HUES48 (cell line): ENCODE data around the gene ATP2A3.

Source experiments
- H3K27ac ChIP-seq: one replicate; pipeline ENCODE4 v1.7.0; 2013; ENCODE audit warnings: low read depth, low read length, inconsistent platforms
- H3K27me3 ChIP-seq: 2 replicates; pipeline ENCODE4 v1.6.1; 2013; ENCODE audit warnings: mild to moderate bottlenecking, low read length; ENCODE audit not compliant: control insufficient read depth, insufficient read depth
- H3K36me3 ChIP-seq: 2 replicates; pipeline ENCODE4 v1.6.1; 2013; ENCODE audit warnings: low read length; ENCODE audit not compliant: control insufficient read depth, insufficient read depth
- H3K4me1 ChIP-seq: 2 replicates; pipeline ENCODE4 v1.6.1; 2013; ENCODE audit warnings: mild to moderate bottlenecking, low read length; ENCODE audit not compliant: control insufficient read depth, insufficient read depth
- H3K4me3 ChIP-seq: 2 replicates; pipeline ENCODE4 v1.5.1; 2013; ENCODE audit warnings: mild to moderate bottlenecking, low read depth, low read length
- H3K9ac ChIP-seq: 2 replicates; pipeline ENCODE4 v1.6.1; 2013; ENCODE audit warnings: mild to moderate bottlenecking, low read depth, low read length, moderate library complexity
- H3K9me3 ChIP-seq: 2 replicates; pipeline ENCODE4 v1.6.1; 2013; ENCODE audit warnings: low read length; ENCODE audit not compliant: control insufficient read depth, insufficient read depth

The ATP2A3 gene

DNA sequence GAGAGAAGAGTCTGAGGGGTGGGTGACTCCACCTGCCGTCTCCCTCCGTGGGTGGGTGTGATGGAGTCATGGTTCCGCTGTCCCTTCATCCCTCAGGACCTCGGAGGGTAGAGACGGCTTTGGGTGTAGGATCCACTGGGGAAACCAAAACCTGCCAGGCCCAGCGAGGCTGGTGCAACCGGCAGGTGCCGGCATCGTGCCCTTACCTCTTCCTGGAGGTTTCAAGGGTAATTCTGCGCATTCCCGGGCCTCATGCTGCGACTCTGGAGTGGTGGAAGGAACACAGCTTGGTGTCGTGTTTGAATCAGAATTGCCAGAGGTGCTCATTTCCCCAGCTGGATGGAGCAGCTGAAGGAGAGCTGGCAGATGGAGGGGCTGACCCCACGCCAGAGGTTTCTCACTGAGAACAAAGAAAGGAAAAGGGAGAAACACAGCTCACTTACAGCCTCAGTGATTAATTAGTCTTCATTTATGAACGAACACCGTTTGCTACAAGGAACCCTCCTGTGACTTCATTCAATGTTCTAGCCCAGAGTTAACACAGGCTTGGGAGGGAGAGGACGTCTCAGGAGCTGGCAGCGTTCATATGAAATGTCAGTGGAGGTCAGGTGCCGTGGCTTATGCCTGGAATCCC, 16.3 kb upstream of the ATP2A3 start:
- Histone ChIP-seq H3K9me3 (no peaks in the 10 kb centered on the region), H3K36me3 (no peaks in the 10 kb centered on the region), H3K27ac (no peak overlapping the region), H3K4me3 (no peak overlapping the region), H3K9ac (no peak overlapping the region), H3K4me1 (peaks cover 34% of the 10 kb centered on the region), H3K27me3 (no peaks in the 10 kb centered on the region)

DNA sequence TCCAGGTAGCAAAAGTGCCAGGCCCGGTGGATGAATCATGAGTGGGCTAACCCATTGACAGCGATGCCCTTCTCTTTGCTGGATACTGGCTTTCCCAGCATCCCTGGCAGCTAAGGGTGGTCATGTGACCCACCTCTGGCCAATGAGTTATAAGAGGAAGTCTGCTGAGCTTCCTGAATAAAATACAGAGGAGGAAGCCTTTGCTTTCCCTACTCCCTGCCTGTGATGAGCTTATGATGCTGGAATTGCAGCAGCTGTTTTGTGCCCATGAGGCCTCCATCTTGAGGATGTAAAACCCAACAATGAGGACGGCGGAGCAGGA, 15.0 kb upstream of the ATP2A3 start:
- peaks cover 34% of the 10 kb centered on the region for H3K4me1 ChIP-seq

DNA sequence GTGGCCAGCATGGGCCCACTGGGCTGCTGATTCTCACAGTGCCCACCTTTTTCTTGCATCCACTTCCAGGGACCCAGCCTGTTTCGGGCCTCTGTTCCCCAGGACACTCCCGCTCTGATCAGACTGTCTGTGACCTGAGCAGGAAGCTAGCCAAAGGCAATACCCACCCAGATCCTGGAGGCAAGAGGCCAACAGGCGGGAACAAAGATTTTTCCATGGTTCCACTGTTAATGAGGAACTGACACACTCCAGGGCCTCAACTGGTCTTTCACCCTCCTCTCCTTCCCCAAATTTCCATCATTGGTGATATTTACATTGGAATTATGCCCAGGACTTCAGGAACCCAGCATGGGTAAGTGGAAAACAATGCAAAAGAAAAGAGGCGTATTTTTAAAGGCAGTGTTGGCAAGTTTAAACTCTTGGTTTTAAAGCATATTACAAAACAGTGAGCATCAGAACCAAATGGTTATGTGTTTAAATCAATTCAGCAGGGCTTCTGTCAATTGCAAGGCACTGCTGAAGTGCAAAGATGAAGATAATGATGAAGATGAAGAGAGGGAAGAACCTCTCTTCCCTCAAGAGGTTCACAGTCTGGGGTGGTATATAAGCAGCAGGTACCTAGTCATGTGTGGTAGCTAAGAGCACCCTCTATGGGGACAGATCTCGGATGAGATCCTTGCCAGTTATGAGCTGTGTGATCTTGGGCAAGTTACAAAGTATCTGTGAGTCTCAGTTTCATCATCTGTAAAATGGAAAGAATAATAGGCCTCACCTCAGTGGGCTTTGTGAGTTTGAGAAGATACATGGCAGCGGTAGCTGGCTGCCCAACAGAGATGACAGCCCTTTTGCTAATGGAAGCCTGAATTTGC, 14.4 kb upstream of the ATP2A3 start:
- Histone ChIP-seq H3K9ac (no peak overlapping the region), H3K4me3 (no peak overlapping the region), H3K4me1 (peaks cover 30% of the 10 kb centered on the region), H3K9me3 (no peaks in the 10 kb centered on the region), H3K36me3 (no peaks in the 10 kb centered on the region), H3K27ac (no peak overlapping the region), H3K27me3 (no peaks in the 10 kb centered on the region)

More for the DNA sequence above, 15.0 kb upstream of the ATP2A3 start:
- Histone ChIP-seq H3K9ac (no peak overlapping the region), H3K27me3 (no peaks in the 10 kb centered on the region), H3K4me3 (no peak overlapping the region), H3K9me3 (no peaks in the 10 kb centered on the region), H3K27ac (no peak overlapping the region), H3K36me3 (no peaks in the 10 kb centered on the region)

DNA sequence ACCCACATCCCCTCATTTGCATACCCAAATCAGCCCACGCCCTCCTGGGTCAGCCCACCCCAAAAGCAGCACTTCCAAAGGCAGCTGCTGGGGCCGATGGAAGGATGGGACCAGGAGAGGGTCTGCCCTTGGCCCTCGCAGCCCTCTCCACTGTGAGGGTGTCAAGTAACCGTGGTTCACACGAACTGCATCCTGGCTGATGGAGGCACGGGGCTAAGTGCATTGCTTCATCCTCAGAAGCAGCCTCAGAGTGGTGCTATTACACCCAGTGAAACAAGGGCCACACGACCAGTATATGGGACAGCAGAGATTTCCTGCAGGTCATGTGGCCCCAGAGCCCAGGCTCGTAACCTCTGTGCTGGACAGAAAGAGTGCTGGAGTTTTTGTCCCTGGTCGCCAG, 13.2 kb upstream of the ATP2A3 start:
- Histone ChIP-seq H3K9ac (no peak overlapping the region), H3K36me3 (no peaks in the 10 kb centered on the region), H3K27me3 (no peaks in the 10 kb centered on the region), H3K4me3 (no peak overlapping the region), H3K4me1 (peaks cover 35% of the 10 kb centered on the region), H3K27ac (no peak overlapping the region), H3K9me3 (no peaks in the 10 kb centered on the region)

DNA sequence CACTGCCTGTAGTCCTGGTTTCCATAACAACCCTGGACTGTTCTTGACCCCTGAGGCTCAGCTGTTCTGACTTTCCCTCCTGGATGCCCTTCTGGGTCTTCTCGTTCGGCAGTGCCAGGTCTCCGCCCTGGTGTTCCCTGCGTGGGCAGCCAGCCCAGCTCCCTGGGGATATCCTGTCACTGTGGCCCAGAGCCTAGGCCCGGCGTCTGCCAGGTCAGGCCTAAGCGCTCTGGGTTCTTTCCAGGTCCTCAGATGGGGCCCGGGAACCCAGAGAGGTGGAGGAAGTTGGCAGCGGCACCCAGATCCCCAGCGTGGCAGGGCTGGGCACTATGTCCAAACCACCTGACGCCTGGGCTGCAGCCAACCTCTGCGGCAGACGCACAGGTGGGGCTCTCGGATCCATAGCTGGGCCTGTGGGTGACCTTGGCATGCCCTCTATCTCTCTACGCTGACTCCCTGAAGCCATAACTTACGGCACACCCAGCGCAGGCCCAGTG, 12.5 kb upstream of the ATP2A3 start:
- H3K4me3 ChIP-seq = no peak overlapping the region
- no peak overlapping the region for H3K27ac ChIP-seq
- H3K4me1 ChIP-seq = peaks cover 31% of the 10 kb centered on the region
- H3K27me3 ChIP-seq = no peaks in the 10 kb centered on the region
- no peaks in the 10 kb centered on the region for H3K36me3 ChIP-seq
- no peak overlapping the region; the same call in 1 of the 2 replicates for H3K9ac ChIP-seq
- H3K9me3 ChIP-seq = no peaks in the 10 kb centered on the region

DNA sequence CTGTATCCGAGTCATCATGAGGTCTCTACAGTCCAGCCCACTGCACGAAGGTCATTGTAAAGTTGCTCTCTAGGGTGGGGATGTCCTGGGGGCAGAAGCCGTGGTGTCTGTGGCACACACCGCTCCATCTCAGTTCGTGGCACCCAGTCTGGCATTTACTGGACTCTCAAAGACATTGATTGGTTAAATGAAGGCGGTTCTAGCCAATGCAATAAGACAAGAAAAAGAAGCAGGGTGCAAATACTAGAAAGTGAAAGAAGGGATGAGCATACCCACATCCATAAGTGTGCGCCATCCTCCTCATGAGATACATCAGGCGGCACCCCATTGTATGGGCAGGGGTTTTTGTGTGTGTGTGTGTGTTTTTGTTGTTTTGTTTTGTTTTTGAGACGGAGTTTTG, 10.7 kb upstream of the ATP2A3 start:
- no peaks in the 10 kb centered on the region for H3K27me3 ChIP-seq
- H3K36me3 ChIP-seq = no peaks in the 10 kb centered on the region
- no peak overlapping the region for H3K27ac ChIP-seq
- no peak overlapping the region for H3K9ac ChIP-seq
- H3K4me1 ChIP-seq = peaks cover 17% of the 10 kb centered on the region
- no peaks in the 10 kb centered on the region for H3K9me3 ChIP-seq
- H3K4me3 ChIP-seq = no peak overlapping the region

DNA sequence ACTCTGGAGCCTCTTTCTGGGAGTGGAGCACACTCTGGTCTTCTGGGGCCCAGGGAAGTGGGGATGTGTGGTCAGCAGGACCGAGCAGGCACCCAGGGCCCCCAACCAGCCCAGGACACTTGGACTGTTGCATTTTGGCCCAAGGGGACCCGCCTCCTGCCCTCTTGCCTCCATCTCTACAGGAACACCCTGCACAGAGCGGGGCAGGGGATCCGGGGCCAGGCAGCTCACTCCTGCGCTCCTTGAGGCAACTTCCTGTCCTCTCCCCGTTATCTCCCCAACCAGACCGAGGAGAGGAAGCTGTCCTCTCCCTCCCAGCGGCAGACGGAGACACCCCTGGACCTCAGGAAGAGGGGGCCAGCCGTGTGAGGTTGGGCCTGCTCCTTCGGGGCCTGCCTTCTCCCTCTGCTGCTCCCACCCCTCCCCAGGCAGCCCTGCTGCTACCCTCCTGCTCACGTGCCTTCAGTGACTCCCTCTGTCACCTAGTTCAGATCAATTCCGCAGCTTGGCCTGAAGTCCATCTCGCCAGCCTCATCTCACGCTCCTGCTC, 10.0 kb upstream of the ATP2A3 start:
- Histone ChIP-seq H3K27me3 (no peaks in the 10 kb centered on the region), H3K27ac (no peak overlapping the region), H3K36me3 (no peaks in the 10 kb centered on the region), H3K4me1 (peaks cover 17% of the 10 kb centered on the region), H3K9me3 (no peaks in the 10 kb centered on the region), H3K9ac (no peak overlapping the region), H3K4me3 (no peak overlapping the region)

DNA sequence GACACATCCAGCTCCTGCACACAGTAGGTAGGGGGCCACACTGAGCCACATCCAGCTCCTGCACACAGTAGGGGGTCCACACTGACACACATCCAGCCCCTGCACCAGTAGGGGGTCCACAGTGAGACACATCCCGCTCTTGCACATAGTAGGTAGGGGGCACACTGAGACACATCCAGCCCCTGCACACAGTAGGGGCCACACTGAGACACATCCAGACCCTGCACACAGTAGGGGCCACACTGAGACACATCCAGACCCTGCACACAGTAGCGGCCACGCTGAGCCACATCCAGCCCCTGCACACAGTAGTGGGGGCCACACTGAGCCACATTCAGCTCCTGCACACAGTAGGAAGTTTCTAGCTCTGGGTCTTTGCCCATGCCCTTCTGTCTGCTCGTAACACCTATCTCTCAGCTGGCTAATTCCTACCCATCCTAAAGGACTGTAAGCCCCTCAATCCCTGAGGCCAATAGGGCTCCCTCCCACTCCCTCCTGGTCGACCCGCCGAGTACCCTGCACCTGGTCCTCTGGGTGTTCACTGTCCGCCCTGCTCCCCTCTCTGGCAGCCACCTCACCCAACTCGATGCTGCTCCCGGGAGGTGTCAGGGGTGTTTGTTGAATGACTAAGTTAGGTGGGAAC, 9.4 kb upstream of the ATP2A3 start:
- Histone ChIP-seq H3K27ac (no peak overlapping the region), H3K9ac (no peak overlapping the region), H3K4me1 (peaks cover 17% of the 10 kb centered on the region), H3K36me3 (no peaks in the 10 kb centered on the region), H3K4me3 (no peak overlapping the region), H3K9me3 (no peaks in the 10 kb centered on the region), H3K27me3 (no peaks in the 10 kb centered on the region)

DNA sequence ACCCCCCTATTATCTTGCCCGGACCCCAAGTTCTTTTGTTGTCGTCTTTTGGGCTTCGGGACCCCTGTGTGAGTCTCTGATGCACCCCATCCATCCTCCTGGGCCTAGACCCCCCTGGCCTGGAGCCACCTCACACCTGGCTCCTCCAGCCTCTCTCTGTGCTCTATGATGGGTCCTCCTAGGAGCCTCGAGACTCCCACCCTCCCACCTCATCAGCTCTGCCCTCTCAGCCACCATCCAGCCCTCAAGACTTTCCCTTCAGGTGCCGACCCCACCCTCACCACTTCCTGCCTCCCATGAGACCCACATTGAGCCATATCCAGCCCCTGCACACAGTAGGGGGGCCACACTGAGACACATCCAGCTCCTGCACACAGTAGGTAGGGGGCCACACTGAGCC, 8.7 kb upstream of the ATP2A3 start:
- Histone ChIP-seq H3K27ac (no peak overlapping the region), H3K4me3 (no peak overlapping the region), H3K9me3 (no peaks in the 10 kb centered on the region), H3K9ac (no peak overlapping the region), H3K36me3 (no peaks in the 10 kb centered on the region), H3K4me1 (peaks cover 17% of the 10 kb centered on the region), H3K27me3 (no peaks in the 10 kb centered on the region)

DNA sequence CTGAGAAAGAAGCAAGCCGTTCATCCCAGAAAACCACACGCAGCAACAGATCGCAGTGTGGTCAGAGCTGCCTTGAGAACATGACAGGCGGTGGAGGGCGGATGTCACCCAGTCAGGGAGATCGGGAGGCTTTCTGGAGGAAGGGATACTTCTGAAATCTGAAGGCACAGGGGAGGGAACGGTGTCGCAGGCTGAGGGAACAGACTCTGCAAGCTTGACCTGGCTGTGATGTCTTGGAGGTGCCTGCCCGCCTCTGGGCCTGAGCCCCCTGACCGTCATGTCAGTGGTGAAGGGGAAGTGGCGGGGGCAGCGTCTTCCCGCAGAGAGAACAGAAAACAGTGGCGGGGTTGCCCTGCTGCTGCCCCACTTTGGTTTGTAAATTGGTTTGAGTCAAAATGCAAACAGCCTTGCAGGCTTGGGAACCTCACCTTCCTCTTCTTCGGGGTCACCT, 8.1 kb upstream of the ATP2A3 start:
- Histone ChIP-seq H3K27me3 (no peaks in the 10 kb centered on the region), H3K27ac (no peak overlapping the region), H3K4me3 (no peak overlapping the region), H3K4me1 (peaks cover 17% of the 10 kb centered on the region), H3K9ac (no peak overlapping the region), H3K9me3 (no peaks in the 10 kb centered on the region), H3K36me3 (no peaks in the 10 kb centered on the region)

DNA sequence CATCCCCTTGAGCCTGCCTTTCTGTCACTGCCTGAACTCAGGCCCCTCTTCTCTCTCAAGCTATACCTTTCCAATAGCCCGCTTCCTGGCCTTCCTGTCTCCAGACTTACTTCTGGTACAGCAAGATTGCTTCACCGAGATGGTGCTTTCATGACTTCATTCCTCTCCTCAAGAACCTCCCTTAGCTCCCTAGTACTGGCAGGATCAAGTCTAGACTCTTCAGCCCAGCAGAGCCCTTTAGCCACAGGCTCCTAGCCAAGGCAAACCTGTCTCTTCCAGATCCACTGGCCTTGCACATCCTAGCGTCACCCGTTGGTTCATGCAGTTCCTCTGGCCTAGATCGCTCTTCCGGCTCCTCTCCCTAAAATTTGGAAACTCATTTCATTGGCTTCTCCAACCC, 6.4 kb upstream of the ATP2A3 start:
- Histone ChIP-seq H3K9ac (no peak overlapping the region), H3K9me3 (no peaks in the 10 kb centered on the region), H3K36me3 (no peaks in the 10 kb centered on the region), H3K4me1 (peaks cover 8% of the 10 kb centered on the region; the same call in 1 of the 2 replicates), H3K27ac (no peak overlapping the region), H3K4me3 (no peak overlapping the region), H3K27me3 (no peaks in the 10 kb centered on the region)
